A204.1 (cell line): ENCODE measurements around the gene TMEM115.
"Not testable (repeated sequence)": the region's sequence is repeated elsewhere in the genome, so short reads cannot be mapped to it uniquely, and the experiment has no call there.

Source experiments
- FAIRE-seq: peaks from 2 replicates; lab custom pipeline; 2012; peaks lifted over from hg19 to GRCh38; lab: Jason Lieb, UNC

TMEM115 gene

GRCh38 chr3:50316657-50317242 is 42.6 kb downstream of the TMEM115 start:
- FAIRE-seq: no peak

GRCh38 chr3:50314816-50315215 is 44.5 kb downstream of the TMEM115 start:
- FAIRE-seq: no peak

GRCh38 chr3:50314342-50314741 is 45.0 kb downstream of the TMEM115 start:
- FAIRE-seq: no peak

GRCh38 chr3:50312041-50312440 is 47.3 kb downstream of the TMEM115 start:
- not testable (repeated sequence) for FAIRE-seq
